ENCODE measurements around the gene ARHGAP11A. TPM values are rescaled to one million over a fixed set of nuclear protein-coding genes. Genes with fewer than 3 reads are reported as not detected.

Gene ARHGAP11A
- total and polyA plus RNA-seq, 2 experiments from 2014 or later: 5.1 to 44.6 TPM

DNA sequence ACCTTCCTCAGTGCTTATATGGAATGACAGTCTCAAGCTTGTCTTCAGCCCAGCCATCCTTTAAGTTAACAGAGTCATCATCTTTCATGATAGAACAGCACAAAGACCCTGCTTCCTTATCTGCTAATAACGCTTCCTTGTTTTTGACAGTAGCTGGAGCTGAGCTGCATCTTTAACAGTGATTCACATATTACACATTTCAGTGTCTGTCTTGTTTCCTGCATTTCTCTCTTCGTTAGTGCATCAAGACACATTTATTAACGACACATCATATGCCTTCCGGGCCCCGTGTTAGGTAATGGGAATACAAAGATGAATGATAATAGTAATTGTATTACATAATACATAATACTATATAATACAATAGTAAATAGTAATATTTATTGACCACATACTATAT is 72.3 kb downstream of the ARHGAP11A start:
- Histone ChIP-seq H3K36me3 (no peaks in the 10 kb centered on the region), H3K9me3 (ENCODE audit: low read depth) (no peaks in the 10 kb centered on the region), H3K4me1 (ENCODE audit: low read depth) (no peaks in the 10 kb centered on the region), H3K4me3 (no peak overlapping the region), H3K27me3 (no peaks in the 10 kb centered on the region), H3K27ac (no peak overlapping the region)
- TF ChIP-seq, protein P1, sequence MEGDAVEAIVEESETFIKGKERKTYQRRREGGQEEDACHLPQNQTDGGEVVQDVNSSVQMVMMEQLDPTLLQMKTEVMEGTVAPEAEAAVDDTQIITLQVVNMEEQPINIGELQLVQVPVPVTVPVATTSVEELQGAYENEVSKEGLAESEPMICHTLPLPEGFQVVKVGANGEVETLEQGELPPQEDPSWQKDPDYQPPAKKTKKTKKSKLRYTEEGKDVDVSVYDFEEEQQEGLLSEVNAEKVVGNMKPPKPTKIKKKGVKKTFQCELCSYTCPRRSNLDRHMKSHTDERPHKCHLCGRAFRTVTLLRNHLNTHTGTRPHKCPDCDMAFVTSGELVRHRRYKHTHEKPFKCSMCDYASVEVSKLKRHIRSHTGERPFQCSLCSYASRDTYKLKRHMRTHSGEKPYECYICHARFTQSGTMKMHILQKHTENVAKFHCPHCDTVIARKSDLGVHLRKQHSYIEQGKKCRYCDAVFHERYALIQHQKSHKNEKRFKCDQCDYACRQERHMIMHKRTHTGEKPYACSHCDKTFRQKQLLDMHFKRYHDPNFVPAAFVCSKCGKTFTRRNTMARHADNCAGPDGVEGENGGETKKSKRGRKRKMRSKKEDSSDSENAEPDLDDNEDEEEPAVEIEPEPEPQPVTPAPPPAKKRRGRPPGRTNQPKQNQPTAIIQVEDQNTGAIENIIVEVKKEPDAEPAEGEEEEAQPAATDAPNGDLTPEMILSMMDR (IDR thresholded peaks at IDR 0.05; ENCODE audit: low read depth, low read length): no peak
- DNase-seq (ENCODE audit: low read depth in 1 of 2, low spot score in 1 of 2): no peak

DNA sequence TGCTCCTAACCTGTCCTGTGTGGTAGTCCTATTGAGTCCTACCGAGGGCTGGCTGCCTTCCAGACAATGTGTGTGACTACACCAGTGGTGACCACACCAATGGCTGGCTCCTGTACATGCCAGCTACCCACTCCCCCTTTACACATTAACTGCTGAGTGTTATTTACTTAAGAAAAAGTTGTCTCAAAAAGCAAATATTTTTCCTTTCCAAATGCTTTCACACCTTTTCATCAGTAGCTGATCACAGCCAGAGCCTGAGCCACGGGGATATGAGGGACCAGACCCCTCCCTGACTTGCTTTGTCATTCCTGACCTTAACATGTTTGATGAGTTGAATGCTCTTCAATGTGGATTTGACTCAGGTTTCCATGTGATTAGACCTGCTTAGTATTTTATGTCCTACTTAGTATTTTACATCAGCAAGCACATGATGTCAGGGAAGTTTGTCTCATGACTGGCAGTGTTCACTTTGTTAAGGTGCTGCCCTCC is 72.9 kb downstream of the ARHGAP11A start:
- TF ChIP-seq, protein P1 (IDR thresholded peaks at IDR 0.05; ENCODE audit: low read depth, low read length): no peak
- DNase-seq (ENCODE audit: low read depth in 1 of 2, low spot score in 1 of 2): no peak
- H3K36me3 ChIP-seq: no peaks in the 10 kb centered on the region

More for the DNA sequence above, 72.9 kb downstream of the ARHGAP11A start:
- Histone ChIP-seq H3K9me3 (ENCODE audit: low read depth) (no peaks in the 10 kb centered on the region), H3K27ac (no peak overlapping the region), H3K27me3 (no peaks in the 10 kb centered on the region), H3K4me1 (ENCODE audit: low read depth) (no peaks in the 10 kb centered on the region), H3K4me3 (no peak overlapping the region)

Other genes starting within 250 kb of the ARHGAP11A start
- 1.3 TPM in 1 of 2 replicates, not detected in the other for gene GOLGA8K, start 212.2 kb upstream of the ARHGAP11A start, total RNA-seq
- 0.28 TPM in 1 of 2 replicates, not detected in the other for gene GOLGA8K, start 212.2 kb upstream of the ARHGAP11A start, polyA plus RNA-seq
- gene GOLGA8O, start 159.9 kb upstream of the ARHGAP11A start, total RNA-seq: 1.4 and 6.5 TPM in 2 replicates
- gene GOLGA8O, start 159.9 kb upstream of the ARHGAP11A start, polyA plus RNA-seq: not detected in 2 replicates
- 1.7 and 4.9 TPM in 2 replicates for gene GOLGA8N, start 22.0 kb upstream of the ARHGAP11A start, total RNA-seq
- gene GOLGA8N, start 22.0 kb upstream of the ARHGAP11A start, polyA plus RNA-seq: 0.68 and 1.5 TPM in 2 replicates
- 9.0 and 14.4 TPM in 2 replicates for gene SCG5, start 26.2 kb downstream of the ARHGAP11A start, total RNA-seq
- gene SCG5, start 26.2 kb downstream of the ARHGAP11A start, polyA plus RNA-seq: 15.5 and 20.2 TPM in 2 replicates
- gene GREM1, start 102.5 kb downstream of the ARHGAP11A start, total RNA-seq: 0.09 and 0.39 TPM in 2 replicates
- 0.49 TPM in 1 of 2 replicates, not detected in the other for gene GREM1, start 102.5 kb downstream of the ARHGAP11A start, polyA plus RNA-seq

Data from cardiac muscle cell (in vitro differentiated cells and primary cell).